Pancreas (tissue), 10 donors: ENCODE data around the gene HSP90AB1. TPM values are rescaled to one million over a fixed set of nuclear protein-coding genes. Genes with fewer than 3 reads are reported as not detected.

Experiments
- ATAC-seq, 4 donors: fragments of 200-7000 bp; cut with Tn5 transposase; one replicate each; pipeline versions ENCODE4 v1.8.0 to v1.9.1; 2020; ENCODE audit warnings: mild to moderate bottlenecking in 4 of 4, moderate library complexity in 4 of 4
- DNase-seq, 6 donors: peaks; one replicate each; pipeline ENCODE4 v3.0.0-alpha.2; 2020
- FAIRE-seq: peaks from 2 replicates; lab custom pipeline; 2012; peaks lifted over from hg19 to GRCh38; lab: Jason Lieb, UNC
- H3K27ac ChIP-seq, 4 donors: fragments of 200-600 bp; sonication (generic); 1 replicate in 3 of 4; 2 replicates in 1 of 4; pipeline versions ENCODE4 v1.5.0 to v1.8.0; 2020
- H3K27me3 ChIP-seq, 4 donors: fragments of 200-600 bp; one replicate each; pipeline ENCODE4 v1.8.0; 2021
- H3K36me3 ChIP-seq, 3 donors: fragments of 200-600 bp; sonication (generic) in 1 of 3; one replicate each; pipeline versions ENCODE4 v1.5.0 to v1.8.0; 2020 to 2021
- H3K4me1 ChIP-seq, 3 donors: fragments of 200-600 bp; one replicate each; pipeline ENCODE4 v1.8.0; 2021
- H3K4me3 ChIP-seq, 4 donors: fragments of 200-600 bp; sonication (generic) in 2 of 4; one replicate each; pipeline versions ENCODE4 v1.5.0 to v1.8.0; 2020 to 2021
- H3K9me3 ChIP-seq, 4 donors: fragments of 200-600 bp; one replicate each; pipeline ENCODE4 v1.8.0; 2021
- CTCF ChIP-seq, 4 donors: fragments of 200-600 bp; sonication (generic) in 3 of 4; IDR thresholded peaks; one replicate each; pipeline versions ENCODE4 v1.5.0 to v1.8.0; 2021; ENCODE audit warnings: antibody characterized with exemption in 4 of 4
- WGBS, 2 donors: extraction: QIAGEN DNeasy Blood & Tissue Kit; methylation state at CpG; one replicate each; pipeline ENCODE4 v1.1.7; 2013; 5-methylcytosine and 5-hydroxymethylcytosine counted together
- intact Hi-C, 3 donors: fragments of 100-400 bp; cut with DNase I; formaldehyde crosslinking; loops; one replicate each; pipeline versions ENCODE4 v1.11.1 to v1.14.2; 2022
- polyA plus RNA-seq, 2 donors: library from polyadenylated mRNA; stranded (reverse); fragments of 200-250 nt; gene quantifications; one replicate each; pipeline ENCODE4 v1.2.3, GENCODE V29; 2013
- total RNA-seq, 6 donors: library from RNA; stranded (reverse); fragmentation: NEBNext Ultra II Directional in 4 of 6; extraction: Animal tissue kit (Norgen Biotek cat#: 25700) in 4 of 6; gene quantifications; one replicate each; pipeline versions ENCODE4 v1.2.1 to v1.2.4, GENCODE V29; 2021 to 2023
- donor health status: healthy with polysubstance abuse.
- donor health status: DM: no; HTN: no; CAD: no; lungs with moderate emphysema.
- donor health status: DM: no; HTN: no; CAD: no.
- donor health status: control.
- donor health status: control.
- donor health status: Bipolar disorder and iron deficiency.
- donor health status: DM: yes; HTN: yes; CAD: no.
- donor health status: DM: no; HTN: no; CAD: no.
- donor health status: DM: no; HTN: no; CAD: no.
- donor health status: DM: yes; HTN: yes; CAD: no.

The HSP90AB1 gene
- total and polyA plus RNA-seq, 8 donors = 145 to 577 (median 434) TPM

DNA sequence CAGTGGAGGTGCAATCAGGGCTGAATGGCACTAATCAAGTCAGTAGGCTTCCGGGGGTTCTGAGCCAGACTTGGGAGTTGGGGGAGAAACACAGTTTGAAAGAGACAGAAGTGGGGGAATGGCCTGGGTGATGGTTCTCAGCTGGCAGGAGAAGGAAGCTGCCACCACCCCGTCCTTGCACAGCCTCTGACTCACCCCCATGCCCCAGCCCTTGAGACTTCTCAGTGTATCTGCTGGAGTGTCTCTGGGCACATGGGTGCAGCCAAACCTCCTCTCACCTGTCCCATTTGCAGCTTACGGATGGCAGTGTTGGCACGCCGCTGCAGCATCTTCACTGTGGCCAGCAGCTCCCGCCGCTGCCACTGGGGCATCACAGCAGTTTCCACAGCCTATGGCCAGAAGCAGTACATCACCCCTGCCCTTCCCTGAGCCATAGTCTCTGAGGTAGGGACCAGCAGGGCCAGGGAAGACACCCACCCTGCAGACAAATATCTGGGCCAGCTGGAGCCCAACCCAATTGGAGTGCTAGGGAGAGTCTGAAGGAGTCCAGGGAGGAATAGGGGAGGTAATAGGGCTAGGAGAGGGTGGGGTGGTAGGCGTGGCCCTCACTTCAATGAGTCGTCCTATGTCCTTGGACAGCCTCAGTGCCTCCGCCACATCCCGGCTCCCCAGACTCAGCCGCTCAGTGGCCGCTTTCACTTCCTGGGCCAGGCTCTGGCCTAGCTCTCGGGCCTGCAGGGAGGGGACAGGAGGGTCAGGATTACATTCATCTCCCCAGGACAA is 55.1 kb downstream of the HSP90AB1 start:
- DNase-seq = no peak
- TF ChIP-seq CTCF (IDR thresholded peaks at IDR 0.05) = no peak
- intact Hi-C loops = no loop called here
- WGBS, 2 donors = 93 to 96% methylated on average over 14 of the region's 14 CpGs
- Histone ChIP-seq H3K27ac (no peak overlapping the region), H3K36me3 (peaks cover 0 to 16% (median 0%) of the 10 kb centered on the region in 3 donors), H3K4me1 (peaks cover 0 to 8% (median 4%) of the 10 kb centered on the region in 3 donors), H3K9me3 (no peaks in the 10 kb centered on the region), H3K4me3 (no peak overlapping the region), H3K27me3 (no peaks in the 10 kb centered on the region)
- ATAC-seq = no peak
- no peak for FAIRE-seq

GRCh38 chr6:44302856-44303255 is 56.0 kb downstream of the HSP90AB1 start:
- 92 to 95% methylated on average over 12 of the region's 12 CpGs for WGBS, 2 donors
- TF ChIP-seq CTCF (IDR thresholded peaks at IDR 0.05) = no peak
- H3K36me3 ChIP-seq = peaks cover 0 to 16% (median 0%) of the 10 kb centered on the region in 3 donors

More at GRCh38 chr6:44302856-44303255, 56.0 kb downstream of the HSP90AB1 start:
- ATAC-seq (no peak), FAIRE-seq (no peak), DNase-seq (no peak)
- Histone ChIP-seq H3K9me3 (no peaks in the 10 kb centered on the region), H3K27ac (no peak overlapping the region), H3K4me3 (no peak overlapping the region), H3K27me3 (no peaks in the 10 kb centered on the region), H3K4me1 (no peaks in the 10 kb centered on the region)
- intact Hi-C loops = no loop called here

Other genes starting within 250 kb of the HSP90AB1 start
- gene MRPL14, start 119.6 kb upstream of the HSP90AB1 start, total RNA-seq = 10 to 100 TPM in 4 of 6 donors, 1 to 10 TPM in 2; 8.7 to 16.4 (median 14.1) TPM
- 10 to 100 TPM; 12.5 to 30.4 TPM for gene MRPL14, start 119.6 kb upstream of the HSP90AB1 start, polyA plus RNA-seq
- 10 to 100 TPM in 4 of 6 donors, 1 to 10 TPM in 2; 7.2 to 19.9 (median 11.4) TPM for gene TMEM63B, start 119.5 kb upstream of the HSP90AB1 start, total RNA-seq
- gene TMEM63B, start 119.5 kb upstream of the HSP90AB1 start, polyA plus RNA-seq = 10 to 100 TPM; 12.1 to 16.9 TPM
- under 1 TPM in 4 of 6 donors, not detected in 2; 0.06 to 0.23 (median 0.14) TPM for gene CAPN11, start 88.3 kb upstream of the HSP90AB1 start, total RNA-seq
- gene CAPN11, start 88.3 kb upstream of the HSP90AB1 start, polyA plus RNA-seq = under 1 TPM; 0.75 to 0.76 TPM
- gene MYMX, start 30.2 kb upstream of the HSP90AB1 start, total RNA-seq = 1 to 10 TPM; 1.1 to 4.3 (median 2.2) TPM
- gene MYMX, start 30.2 kb upstream of the HSP90AB1 start, polyA plus RNA-seq = under 1 TPM; 0.34 to 0.73 TPM
- 10 to 100 TPM; 24.8 to 72.7 (median 44.4) TPM for gene SLC29A1, start 23.5 kb upstream of the HSP90AB1 start, total RNA-seq
- 10 to 100 TPM; 35.5 to 89.8 TPM for gene SLC29A1, start 23.5 kb upstream of the HSP90AB1 start, polyA plus RNA-seq
- 10 to 100 TPM; 15.9 to 30.4 (median 20.5) TPM for gene SLC35B2, start 10.4 kb downstream of the HSP90AB1 start, total RNA-seq
- gene SLC35B2, start 10.4 kb downstream of the HSP90AB1 start, polyA plus RNA-seq = 10 to 100 TPM; 10.8 to 23.6 TPM
- gene NFKBIE, start 18.4 kb downstream of the HSP90AB1 start, total RNA-seq = 10 to 100 TPM in 1 of 6 donors, 1 to 10 TPM in 5; 2.5 to 16.9 (median 5.5) TPM
- gene NFKBIE, start 18.4 kb downstream of the HSP90AB1 start, polyA plus RNA-seq = 10 to 100 TPM; 10.1 to 12.1 TPM
- gene TMEM151B, start 23.3 kb downstream of the HSP90AB1 start, total RNA-seq = under 1 TPM in 4 of 6 donors, not detected in 2; 0.06 to 0.12 (median 0.09) TPM
- under 1 TPM; 0.54 to 0.65 TPM for gene TMEM151B, start 23.3 kb downstream of the HSP90AB1 start, polyA plus RNA-seq
- 1 to 10 TPM; 3.6 to 7.4 (median 4.8) TPM for gene AARS2, start 66.2 kb downstream of the HSP90AB1 start, total RNA-seq
- 1 to 10 TPM; 5.7 to 8.7 TPM for gene AARS2, start 66.2 kb downstream of the HSP90AB1 start, polyA plus RNA-seq
- under 1 TPM in 1 of 6 donors, not detected in 5; 0.18 TPM for gene SPATS1, start 95.5 kb downstream of the HSP90AB1 start, total RNA-seq
- under 1 TPM in 1 of 2 donors, not detected in 1; 0.19 TPM for gene SPATS1, start 95.5 kb downstream of the HSP90AB1 start, polyA plus RNA-seq
- gene CDC5L, start 140.6 kb downstream of the HSP90AB1 start, total RNA-seq = 10 to 100 TPM in 2 of 6 donors, 1 to 10 TPM in 4; 6.4 to 11.4 (median 8.6) TPM
- 1 to 10 TPM; 2.9 to 6.0 TPM for gene CDC5L, start 140.6 kb downstream of the HSP90AB1 start, polyA plus RNA-seq